Muscle layer of colon (tissue), 2 donors: Measurements from ENCODE around the gene TGIF2.

Experiments used
- H3K27ac ChIP-seq: one replicate; pipeline ENCODE4 v1.7.0; 2013; ENCODE audit warnings: low read depth, mild to moderate bottlenecking, low read length, moderate library complexity
- H3K27me3 ChIP-seq, 2 donors: one replicate each; pipeline ENCODE4 v1.7.0; 2013; ENCODE audit warnings: low read length in 2 of 2, mild to moderate bottlenecking in 2 of 2; ENCODE audit not compliant: insufficient read depth in 2 of 2, control insufficient read depth in 1 of 2
- H3K36me3 ChIP-seq: one replicate; pipeline ENCODE4 v1.7.0; 2013; ENCODE audit warnings: mild to moderate bottlenecking, low read length; ENCODE audit not compliant: insufficient read depth
- H3K4me1 ChIP-seq: one replicate; pipeline ENCODE4 v1.7.0; 2013; ENCODE audit warnings: mild to moderate bottlenecking, low read length; ENCODE audit not compliant: insufficient read depth
- H3K4me3 ChIP-seq, 2 donors: one replicate each; pipeline ENCODE4 v1.7.0; 2013; ENCODE audit warnings: low read length in 2 of 2, low read depth in 1 of 2, mild to moderate bottlenecking in 1 of 2, moderate library complexity in 1 of 2
- H3K9ac ChIP-seq: one replicate; pipeline ENCODE4 v1.7.0; 2013; ENCODE audit warnings: low read length
- H3K9me3 ChIP-seq: one replicate; pipeline ENCODE4 v1.7.0; 2013; ENCODE audit warnings: mild to moderate bottlenecking, low read length
- donor health status: abdominal sarcoma.
- donor health status: Adenocarcinoma of cecum.

The TGIF2 gene

DNA sequence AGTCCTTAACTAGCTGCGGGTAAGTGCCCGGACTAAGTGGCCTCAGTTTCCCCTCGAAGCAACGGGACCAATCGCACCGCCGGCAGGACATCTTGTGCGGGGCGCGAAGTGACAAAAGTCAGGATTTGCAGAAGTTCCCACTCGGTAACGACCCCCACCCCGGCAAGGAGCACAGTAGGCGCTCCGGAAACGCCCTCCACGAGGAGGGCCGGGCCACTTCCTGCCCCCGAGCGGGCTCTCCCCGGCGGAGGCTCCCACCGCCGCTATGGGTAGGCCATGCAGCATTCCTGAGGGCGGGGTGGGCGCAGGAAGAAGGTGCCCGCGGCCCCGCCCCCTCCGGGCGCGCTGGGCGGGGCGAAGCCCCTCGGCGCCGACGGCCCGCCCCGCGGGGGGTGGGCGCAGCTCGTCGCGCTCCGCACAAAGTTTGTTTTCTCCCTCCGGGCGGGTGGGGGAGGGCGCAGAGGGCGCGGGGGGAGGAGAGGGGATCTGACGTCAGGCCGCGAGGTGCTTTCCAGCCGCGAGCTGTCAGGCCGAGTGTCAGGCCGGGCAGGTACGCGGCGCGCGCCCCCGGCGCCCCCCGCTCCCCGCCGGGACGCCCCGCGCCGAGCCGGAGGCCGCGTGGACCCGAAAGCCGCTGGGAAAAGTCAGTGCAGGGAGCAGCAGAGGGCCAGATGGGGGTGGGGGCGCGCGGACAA is at the start of gene TGIF2:
Gene TGIF2 (plus strand): TSS at position 495 of the 695 bp plus-strand sequence. CDS start 5,178 bp downstream, outside the sequence.
- Histone ChIP-seq H3K36me3 (no peaks in the 10 kb centered on the region), H3K27ac (peak within 1 kb of the TSS; percentile 87), H3K9ac (peak within 1 kb of the TSS; percentile 36), H3K27me3 (no peaks in the 10 kb centered on the region), H3K4me3 (peak within 1 kb of the TSS; percentile 55 to 71), H3K9me3 (no peaks in the 10 kb centered on the region), H3K4me1 (peaks cover 18% of the 10 kb centered on the region)

DNA sequence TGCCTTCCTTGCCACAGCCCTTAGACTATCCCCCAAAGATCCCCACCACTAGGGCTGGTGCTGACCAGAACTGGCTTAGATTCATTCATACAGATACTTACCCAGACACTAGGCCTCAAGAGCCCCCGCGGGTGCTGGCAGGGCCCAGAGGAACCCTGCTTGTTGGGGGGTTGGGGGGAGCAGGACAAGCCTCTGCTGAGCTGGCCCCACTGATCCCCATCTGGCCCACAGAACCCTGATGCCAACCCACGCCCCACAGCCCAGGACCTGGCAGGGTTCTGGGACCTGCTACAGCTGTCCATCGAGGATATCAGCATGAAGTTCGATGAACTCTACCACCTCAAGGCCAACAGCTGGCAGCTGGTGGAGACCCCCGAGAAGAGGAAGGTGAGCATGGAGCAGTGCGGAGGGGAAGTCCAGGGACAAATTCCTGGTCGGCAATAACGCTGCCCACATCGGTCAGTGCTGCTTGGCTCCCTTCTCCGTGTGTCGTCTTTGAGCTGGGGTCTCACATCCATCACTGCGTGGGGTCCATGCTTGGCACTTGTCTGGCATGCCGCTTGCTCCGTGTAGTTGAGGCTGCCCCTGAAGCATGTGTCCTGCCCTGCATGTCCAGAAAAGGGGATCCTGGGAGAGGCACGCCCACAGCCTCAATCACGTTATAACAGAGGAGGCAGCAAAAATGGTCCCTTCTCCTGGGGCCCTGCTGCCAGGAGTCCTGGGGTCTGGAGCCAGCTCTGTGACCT is 47.6 kb upstream of the TGIF2 start:
- H3K36me3 ChIP-seq = peaks cover 44% of the 10 kb centered on the region
- no peaks in the 10 kb centered on the region for H3K9me3 ChIP-seq

DNA sequence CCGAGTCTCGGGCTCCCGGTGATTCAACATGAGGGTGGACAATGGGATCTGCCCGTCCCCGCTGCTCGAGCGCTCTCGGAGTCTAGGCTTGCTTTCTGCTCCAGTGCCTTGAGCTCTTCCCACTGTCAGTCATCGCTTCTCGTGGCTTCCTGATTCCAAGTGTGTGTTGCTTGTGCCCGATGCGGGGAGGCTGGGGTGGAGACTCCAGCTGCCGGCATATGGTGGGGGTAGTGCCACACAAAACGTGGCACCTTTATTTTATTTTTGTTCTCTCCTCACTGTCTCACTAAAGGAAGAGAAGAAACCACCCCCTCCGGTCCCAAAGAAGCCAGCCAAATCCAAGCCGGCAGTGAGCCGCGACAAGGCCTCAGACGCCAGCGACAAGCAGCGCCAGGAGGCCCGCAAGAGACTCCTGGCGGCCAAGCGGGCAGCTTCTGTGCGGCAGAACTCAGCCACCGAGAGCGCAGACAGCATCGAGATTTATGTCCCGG is 46.8 kb upstream of the TGIF2 start:
- Histone ChIP-seq H3K27me3 (no peaks in the 10 kb centered on the region), H3K9ac (peak overlapping the region; percentile 20), H3K9me3 (no peaks in the 10 kb centered on the region), H3K36me3 (peaks cover 44% of the 10 kb centered on the region), H3K27ac (peak overlapping the region; percentile 73), H3K4me1 (peaks cover 48% of the 10 kb centered on the region), H3K4me3 (no peak overlapping the region)

More for the DNA sequence above, 47.6 kb upstream of the TGIF2 start:
- H3K27me3 ChIP-seq = no peaks in the 10 kb centered on the region
- no peak overlapping the region for H3K4me3 ChIP-seq
- peak overlapping the region; percentile 43 for H3K27ac ChIP-seq
- H3K4me1 ChIP-seq = peaks cover 50% of the 10 kb centered on the region
- peak overlapping the region; percentile 20 for H3K9ac ChIP-seq

DNA sequence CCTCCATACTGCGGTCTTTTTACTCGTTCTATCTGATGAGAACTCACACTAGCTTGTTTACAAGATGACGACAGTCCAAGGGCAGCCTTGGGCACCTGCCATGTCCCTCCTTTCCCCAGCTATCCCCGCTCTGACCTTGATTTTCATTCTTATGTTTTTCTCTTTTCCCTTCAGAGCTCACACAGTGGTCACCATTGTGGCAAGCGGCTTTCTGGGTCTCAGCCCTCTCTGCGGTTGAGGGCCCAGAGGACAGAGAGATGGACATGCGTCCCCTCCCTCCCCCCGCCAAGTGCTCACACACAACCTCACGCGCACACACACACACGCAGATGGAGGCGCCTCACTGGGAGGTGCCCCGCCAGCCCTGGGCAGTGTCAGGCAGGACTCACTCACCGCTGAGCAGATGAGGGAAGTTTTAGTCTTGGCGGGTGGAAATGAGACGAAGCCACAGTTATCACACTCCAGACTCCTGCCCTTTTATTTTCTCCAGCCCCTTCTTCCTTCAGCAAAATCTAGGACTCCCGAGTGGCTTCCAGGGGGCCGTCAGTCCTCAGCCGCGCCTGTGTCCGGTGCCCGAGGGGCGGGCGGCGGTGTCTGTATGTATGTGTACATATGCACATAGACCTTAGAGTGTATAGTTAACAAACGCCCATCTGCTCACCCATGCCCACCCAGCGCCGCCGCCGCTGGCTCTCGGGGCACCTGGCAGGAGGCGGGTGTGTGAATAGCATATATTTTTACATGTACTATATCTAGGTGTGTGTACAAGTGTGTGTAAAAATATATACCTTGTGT is 45.9 kb upstream of the TGIF2 start:
- no peaks in the 10 kb centered on the region for H3K9me3 ChIP-seq

GRCh38 chr20:36528176-36528874 is 45.1 kb upstream of the TGIF2 start:
- Histone ChIP-seq H3K4me1 (peaks cover 35% of the 10 kb centered on the region), H3K9me3 (no peaks in the 10 kb centered on the region), H3K27ac (peak overlapping the region; percentile 73), H3K27me3 (no peaks in the 10 kb centered on the region), H3K9ac (no peak overlapping the region), H3K36me3 (peaks cover 37% of the 10 kb centered on the region), H3K4me3 (no peak overlapping the region)

More for the DNA sequence above, 45.9 kb upstream of the TGIF2 start:
- H3K27me3 ChIP-seq = no peaks in the 10 kb centered on the region
- H3K4me1 ChIP-seq = peaks cover 43% of the 10 kb centered on the region
- H3K36me3 ChIP-seq = peaks cover 44% of the 10 kb centered on the region
- H3K9ac ChIP-seq = no peak overlapping the region
- no peak overlapping the region for H3K4me3 ChIP-seq
- H3K27ac ChIP-seq = peak overlapping the region; percentile 73

DNA sequence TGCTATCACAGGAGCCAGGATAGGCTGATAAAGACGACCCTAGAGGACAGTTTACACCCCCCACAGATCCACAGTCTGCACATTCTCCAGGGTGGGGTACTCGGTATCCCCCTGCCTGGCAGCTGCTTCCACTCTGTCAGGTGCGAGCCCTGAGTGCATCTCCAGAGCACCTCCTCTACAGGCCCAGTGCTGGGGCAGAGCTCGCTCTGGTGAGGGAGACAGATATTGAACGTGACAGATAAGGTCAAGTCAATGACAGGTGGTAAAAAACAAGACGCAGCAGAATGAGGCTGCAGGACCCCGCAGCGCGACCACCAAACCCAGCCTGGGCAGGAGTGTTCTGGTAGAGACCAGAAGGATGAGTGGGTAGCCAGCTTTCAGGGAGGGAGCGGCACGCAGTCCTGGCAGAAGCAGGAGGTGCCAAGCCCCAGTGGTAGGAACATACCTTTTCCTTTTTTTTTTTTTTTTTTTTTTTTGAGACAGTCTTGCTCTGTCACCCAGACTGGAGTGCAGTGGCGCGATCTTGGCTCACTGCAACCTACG is 44.5 kb upstream of the TGIF2 start:
- Histone ChIP-seq H3K4me1 (peaks cover 29% of the 10 kb centered on the region), H3K9ac (no peak overlapping the region), H3K27me3 (no peaks in the 10 kb centered on the region), H3K4me3 (no peak overlapping the region), H3K36me3 (peaks cover 33% of the 10 kb centered on the region), H3K9me3 (no peaks in the 10 kb centered on the region), H3K27ac (no peak overlapping the region)

- H3K27me3 ChIP-seq = no peaks in the 10 kb centered on the region
- no peaks in the 10 kb centered on the region for H3K9me3 ChIP-seq
- no peak overlapping the region for H3K4me3 ChIP-seq
- peaks cover 4% of the 10 kb centered on the region for H3K36me3 ChIP-seq
- peaks cover 7% of the 10 kb centered on the region for H3K4me1 ChIP-seq
- no peak overlapping the region for H3K9ac ChIP-seq
- no peak overlapping the region for H3K27ac ChIP-seq
Observed at GRCh38 chr20:36532388-36532787, 41.0 kb upstream of the TGIF2 start.

GRCh38 chr20:36532822-36533221 is 40.6 kb upstream of the TGIF2 start:
- Histone ChIP-seq H3K4me1 (peaks cover 2% of the 10 kb centered on the region), H3K9ac (no peak overlapping the region), H3K9me3 (no peaks in the 10 kb centered on the region), H3K36me3 (no peaks in the 10 kb centered on the region), H3K27me3 (no peaks in the 10 kb centered on the region), H3K27ac (no peak overlapping the region), H3K4me3 (no peak overlapping the region)

DNA sequence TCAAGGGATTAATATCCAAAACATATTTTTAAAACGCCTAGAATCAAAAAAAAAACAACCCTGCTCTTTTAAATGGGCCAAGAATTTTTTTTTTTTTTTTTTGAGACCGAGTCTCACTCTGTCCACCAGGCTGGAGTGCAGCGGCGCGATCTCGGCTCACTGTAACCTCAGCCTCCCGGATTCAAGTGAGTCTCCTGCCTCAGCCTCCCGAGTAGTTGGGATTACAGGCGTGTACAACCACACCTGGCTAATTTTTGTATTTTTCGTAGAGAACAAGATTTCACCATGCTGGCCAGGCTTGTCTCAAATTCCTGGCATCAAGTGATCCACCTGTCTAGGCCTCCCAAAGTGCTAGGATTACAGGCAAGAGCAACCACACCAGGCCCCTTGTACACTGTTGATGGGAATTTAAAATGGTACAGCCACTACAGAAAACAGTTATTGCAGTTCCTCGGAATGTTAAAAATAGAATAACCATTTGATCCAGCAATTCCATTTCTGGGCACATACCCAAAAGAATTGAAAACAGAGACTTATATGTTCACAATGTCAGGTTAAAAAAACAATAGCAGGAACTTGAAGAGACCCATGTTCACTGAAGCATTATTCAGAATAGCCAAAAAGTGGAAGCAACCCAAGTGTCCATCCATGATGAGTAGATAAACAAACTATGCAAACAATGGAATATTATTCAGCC is 35.2 kb upstream of the TGIF2 start:
- Histone ChIP-seq H3K27ac (peak overlapping the region; percentile 68), H3K9ac (no peak overlapping the region), H3K4me1 (peaks cover 7% of the 10 kb centered on the region), H3K36me3 (peaks cover 10% of the 10 kb centered on the region), H3K4me3 (no peak overlapping the region), H3K9me3 (no peaks in the 10 kb centered on the region), H3K27me3 (no peaks in the 10 kb centered on the region)

- Histone ChIP-seq H3K4me1 (peaks cover 26% of the 10 kb centered on the region), H3K27ac (peak overlapping the region; percentile 96), H3K27me3 (no peaks in the 10 kb centered on the region), H3K4me3 (peak overlapping the region; percentile 56 to 96), H3K9ac (peak overlapping the region; percentile 39), H3K9me3 (no peaks in the 10 kb centered on the region), H3K36me3 (peaks cover 26% of the 10 kb centered on the region)
Observed at GRCh38 chr20:36540551-36541211, 32.7 kb upstream of the TGIF2 start.
